ENCODE data around the gene PDGFRB. TPM values are rescaled to one million over a fixed set of nuclear protein-coding genes. Genes with fewer than 3 reads are reported as not detected.

PDGFRB gene
- total RNA-seq, 1 experiment from 2014 or later = 10.4 TPM

- no peak for DNase-seq
- Histone ChIP-seq H3K4me3 (no peak overlapping the region), H3K36me3 (peaks cover 19% of the 10 kb centered on the region), H3K27me3 (no peaks in the 10 kb centered on the region), H3K9me3 (no peaks in the 10 kb centered on the region)
Measured at GRCh38 chr5:150119421-150120061, 36.1 kb downstream of the PDGFRB start.

GRCh38 chr5:150118561-150119229, 37.0 kb downstream of the PDGFRB start:
- Histone ChIP-seq H3K4me3 (no peak overlapping the region), H3K9me3 (no peaks in the 10 kb centered on the region), H3K27me3 (no peaks in the 10 kb centered on the region), H3K36me3 (peaks cover 19% of the 10 kb centered on the region)
- no peak for DNase-seq

GRCh38 chr5:150117945-150118560, 37.6 kb downstream of the PDGFRB start:
- Histone ChIP-seq H3K4me3 (no peak overlapping the region), H3K36me3 (peaks cover 15% of the 10 kb centered on the region), H3K9me3 (no peaks in the 10 kb centered on the region), H3K27me3 (no peaks in the 10 kb centered on the region)
- DNase-seq = no peak

GRCh38 chr5:150116667-150117400, 38.8 kb downstream of the PDGFRB start:
- no peak overlapping the region for H3K4me3 ChIP-seq
- H3K9me3 ChIP-seq = no peaks in the 10 kb centered on the region
- no peak for DNase-seq
- no peaks in the 10 kb centered on the region for H3K27me3 ChIP-seq
- H3K36me3 ChIP-seq = peaks cover 11% of the 10 kb centered on the region

DNA sequence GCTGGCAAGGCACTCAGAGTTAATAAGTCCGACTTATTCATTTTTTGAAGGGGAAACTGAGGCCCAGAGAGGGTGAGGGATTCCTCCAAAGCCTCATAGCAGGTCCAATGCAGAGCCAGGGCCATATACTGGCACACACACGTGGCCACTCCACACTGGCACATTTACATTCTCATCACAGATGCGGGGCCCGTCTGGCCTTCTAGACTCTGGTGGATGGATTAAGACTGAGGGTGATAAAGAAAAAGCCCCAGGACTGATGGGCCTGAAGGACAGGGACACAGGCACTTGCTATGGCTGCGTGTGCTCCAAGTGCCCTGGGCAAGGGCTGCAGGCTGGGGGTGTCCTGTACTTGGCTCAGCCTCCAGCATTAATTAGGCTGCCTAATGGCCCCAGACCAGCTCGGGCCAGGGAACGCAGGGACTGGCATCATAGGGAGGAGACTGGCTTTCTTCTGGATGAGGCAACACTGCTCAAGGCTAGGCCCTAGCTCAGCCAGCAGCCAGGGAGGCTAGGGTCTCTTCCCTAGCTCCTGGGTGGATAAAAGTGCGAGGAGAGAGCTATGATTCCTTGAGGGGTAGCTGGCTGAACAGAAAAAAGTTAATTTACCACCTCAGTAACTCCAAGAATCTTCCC, 40.8 kb downstream of the PDGFRB start:
- Histone ChIP-seq H3K9me3 (no peaks in the 10 kb centered on the region), H3K27me3 (no peaks in the 10 kb centered on the region), H3K4me3 (no peak overlapping the region), H3K36me3 (peaks cover 10% of the 10 kb centered on the region)
- DNase-seq = no peak

DNA sequence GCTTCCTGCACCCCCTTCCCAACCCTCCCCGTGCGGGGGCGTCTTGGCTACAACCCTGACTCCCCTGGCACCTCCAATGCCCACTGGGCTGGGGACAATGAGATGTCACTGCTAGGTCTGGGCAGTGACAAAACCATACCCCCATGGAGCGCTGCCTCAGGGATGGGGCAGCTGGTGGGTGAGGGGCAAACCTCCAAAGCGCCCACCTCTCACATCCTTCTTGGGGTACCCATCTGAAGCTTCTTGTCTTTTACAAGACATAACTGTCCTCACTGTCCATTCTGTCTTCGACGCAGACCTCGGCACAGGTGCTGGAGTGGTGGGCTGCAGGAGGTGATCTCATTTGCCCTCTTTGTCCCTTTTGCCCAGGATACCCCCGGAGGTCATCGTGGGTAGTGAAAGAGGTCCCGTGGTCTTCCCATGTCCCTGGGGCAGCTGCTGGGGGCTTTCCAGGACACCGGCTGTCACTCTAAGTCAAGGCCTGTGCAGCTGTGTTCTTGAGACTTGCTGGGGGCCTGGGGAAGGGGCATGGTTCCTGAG, 41.5 kb downstream of the PDGFRB start:
- H3K9me3 ChIP-seq = no peaks in the 10 kb centered on the region
- H3K4me3 ChIP-seq = no peak overlapping the region
- H3K27me3 ChIP-seq = no peaks in the 10 kb centered on the region
- H3K36me3 ChIP-seq = peaks cover 8% of the 10 kb centered on the region
- DNase-seq = no peak

DNA sequence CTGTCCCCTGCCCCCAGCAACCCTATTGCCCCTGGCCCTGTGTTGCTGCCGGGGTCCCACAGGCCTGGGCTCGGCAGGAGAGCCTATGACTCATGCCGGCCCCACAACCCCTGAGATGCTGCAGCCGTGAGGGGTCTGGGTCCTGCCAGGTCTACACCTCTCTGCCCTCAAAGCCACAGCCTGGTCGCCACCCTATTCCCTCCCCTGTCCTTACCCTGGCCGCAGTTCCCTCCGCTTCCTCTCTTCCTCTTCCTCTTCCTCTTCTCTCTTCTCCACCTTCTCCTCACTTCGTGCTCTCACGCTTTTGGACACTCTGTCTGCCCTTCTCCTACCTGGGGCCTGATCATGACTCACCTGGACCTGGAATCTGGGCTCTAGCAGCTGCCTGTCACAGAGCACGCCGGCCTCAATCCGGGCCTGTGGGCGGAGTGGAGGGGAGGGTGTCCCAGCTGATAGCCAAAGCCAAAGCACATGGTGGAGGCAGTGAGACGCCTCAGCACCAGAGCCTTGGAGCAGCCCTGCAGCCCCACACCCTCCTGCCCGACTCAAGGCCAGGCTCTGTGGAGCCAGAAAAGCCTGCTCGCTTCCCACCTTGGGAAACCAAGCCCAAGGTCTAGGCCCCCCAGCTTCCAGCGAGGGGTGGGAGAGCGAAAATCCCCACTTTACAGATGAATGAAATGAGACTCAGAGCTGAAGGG, 42.4 kb downstream of the PDGFRB start:
- no peaks in the 10 kb centered on the region for H3K9me3 ChIP-seq
- H3K27me3 ChIP-seq = no peaks in the 10 kb centered on the region
- peak; percentile 31 for DNase-seq
- H3K36me3 ChIP-seq = no peaks in the 10 kb centered on the region; the same call in 1 of the 2 replicates
- H3K4me3 ChIP-seq = no peak overlapping the region

DNA sequence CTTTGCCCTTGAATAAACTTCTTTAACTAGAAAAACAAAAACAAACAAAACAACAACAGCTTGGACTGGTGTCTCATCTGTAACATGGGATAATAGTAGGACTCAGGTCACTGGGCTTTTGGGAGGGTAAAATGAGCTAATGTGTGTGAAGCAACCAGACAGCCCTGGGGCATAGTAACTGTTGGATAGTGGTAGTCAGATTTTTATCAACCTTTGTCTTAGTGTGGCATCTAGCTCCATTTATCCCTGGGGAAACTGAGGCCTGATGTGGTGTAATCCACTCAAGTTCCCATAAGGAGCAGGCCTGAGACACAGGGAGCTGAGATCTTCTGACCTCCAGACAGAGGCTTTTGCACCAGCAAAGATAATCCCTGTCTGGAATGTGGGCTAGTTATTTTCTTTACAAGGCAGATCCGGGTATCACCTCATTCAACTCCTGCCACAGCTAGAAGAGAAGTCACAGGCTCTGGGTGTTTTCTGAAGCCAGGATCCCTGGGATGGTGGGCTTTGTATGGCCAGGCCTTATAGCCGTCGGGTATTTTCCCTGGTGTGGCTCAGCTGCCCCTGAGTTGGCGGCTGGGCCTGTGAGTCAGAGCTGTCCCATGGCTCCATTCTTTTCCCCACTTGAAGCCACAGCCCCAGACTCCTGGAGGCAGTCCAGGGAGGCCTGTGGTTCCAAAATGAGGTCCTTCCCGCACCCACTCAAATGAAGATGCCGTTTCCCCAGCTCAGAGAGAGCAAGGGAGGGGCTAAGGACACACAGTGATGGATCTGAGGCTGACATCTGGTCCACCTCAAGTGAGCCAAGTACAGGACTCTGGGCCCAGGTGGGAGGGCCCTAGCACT, 43.2 kb downstream of the PDGFRB start:
- Histone ChIP-seq H3K4me3 (no peak overlapping the region), H3K36me3 (no peaks in the 10 kb centered on the region; the same call in 1 of the 2 replicates), H3K27me3 (no peaks in the 10 kb centered on the region), H3K9me3 (no peaks in the 10 kb centered on the region)
- DNase-seq = peak; percentile 92

- H3K9me3 ChIP-seq = no peaks in the 10 kb centered on the region
- H3K4me3 ChIP-seq = no peak overlapping the region
- H3K27me3 ChIP-seq = no peaks in the 10 kb centered on the region
- H3K36me3 ChIP-seq = no peaks in the 10 kb centered on the region; the same call in 1 of the 2 replicates
- no peak for DNase-seq
Measured at GRCh38 chr5:150111122-150111521, 44.5 kb downstream of the PDGFRB start.

DNA sequence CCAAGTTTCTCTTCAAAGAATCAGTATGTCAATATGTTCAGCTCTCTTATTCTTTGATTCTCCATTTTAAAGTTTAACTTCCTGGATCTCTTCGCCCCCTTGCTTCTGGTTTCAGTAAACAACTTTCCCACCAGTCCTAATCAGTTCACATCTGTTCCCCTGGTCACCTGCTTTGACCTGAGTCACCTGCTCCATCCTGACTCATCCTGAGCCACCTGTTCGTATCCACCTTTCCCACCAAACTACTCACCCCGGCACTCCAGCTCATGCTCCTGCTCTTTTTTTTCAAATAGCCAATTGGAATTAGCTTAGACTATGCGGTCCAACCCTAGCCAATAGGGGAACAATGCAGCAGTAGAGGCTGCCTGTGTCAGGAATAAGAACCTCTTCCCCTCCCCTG, 45.7 kb downstream of the PDGFRB start:
- DNase-seq = no peak
- no peaks in the 10 kb centered on the region; the same call in 1 of the 2 replicates for H3K36me3 ChIP-seq
- no peaks in the 10 kb centered on the region for H3K9me3 ChIP-seq
- H3K27me3 ChIP-seq = no peaks in the 10 kb centered on the region
- H3K4me3 ChIP-seq = no peak overlapping the region

- DNase-seq = no peak
- H3K36me3 ChIP-seq = no peaks in the 10 kb centered on the region; the same call in 1 of the 2 replicates
- H3K4me3 ChIP-seq = no peak overlapping the region
- H3K9me3 ChIP-seq = no peaks in the 10 kb centered on the region
- H3K27me3 ChIP-seq = no peaks in the 10 kb centered on the region
Measured at GRCh38 chr5:150108711-150109514, 46.7 kb downstream of the PDGFRB start.

DNA sequence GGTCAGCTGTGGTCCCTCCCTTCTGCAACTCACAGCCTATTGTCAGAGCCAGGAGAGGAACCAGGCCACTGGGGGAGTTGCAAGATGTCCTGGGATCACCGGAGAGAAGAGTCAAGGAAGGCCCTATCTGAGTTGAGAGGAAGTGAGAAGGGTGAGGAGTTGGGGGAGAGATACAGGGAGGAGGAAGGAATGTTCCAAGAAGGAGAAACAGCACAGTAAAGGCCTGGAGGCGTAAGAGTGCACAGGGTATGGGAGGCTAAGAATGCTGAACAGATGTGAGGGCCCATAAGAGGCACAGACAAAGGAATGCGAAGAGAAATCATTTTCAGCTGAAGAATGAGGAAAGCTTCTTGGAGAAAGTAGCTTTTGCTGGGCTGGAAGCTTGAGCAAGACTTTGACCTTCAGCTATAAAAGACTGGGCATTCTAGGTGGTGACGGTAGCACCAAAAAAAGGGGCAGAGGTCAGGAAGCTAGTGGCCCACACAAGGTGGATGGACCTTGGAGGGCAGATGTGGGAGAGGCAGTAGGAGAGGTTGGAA, 47.7 kb downstream of the PDGFRB start:
- H3K4me3 ChIP-seq = no peak overlapping the region
- no peak for DNase-seq
- H3K36me3 ChIP-seq = no peaks in the 10 kb centered on the region
- no peaks in the 10 kb centered on the region for H3K27me3 ChIP-seq
- no peaks in the 10 kb centered on the region for H3K9me3 ChIP-seq

DNA sequence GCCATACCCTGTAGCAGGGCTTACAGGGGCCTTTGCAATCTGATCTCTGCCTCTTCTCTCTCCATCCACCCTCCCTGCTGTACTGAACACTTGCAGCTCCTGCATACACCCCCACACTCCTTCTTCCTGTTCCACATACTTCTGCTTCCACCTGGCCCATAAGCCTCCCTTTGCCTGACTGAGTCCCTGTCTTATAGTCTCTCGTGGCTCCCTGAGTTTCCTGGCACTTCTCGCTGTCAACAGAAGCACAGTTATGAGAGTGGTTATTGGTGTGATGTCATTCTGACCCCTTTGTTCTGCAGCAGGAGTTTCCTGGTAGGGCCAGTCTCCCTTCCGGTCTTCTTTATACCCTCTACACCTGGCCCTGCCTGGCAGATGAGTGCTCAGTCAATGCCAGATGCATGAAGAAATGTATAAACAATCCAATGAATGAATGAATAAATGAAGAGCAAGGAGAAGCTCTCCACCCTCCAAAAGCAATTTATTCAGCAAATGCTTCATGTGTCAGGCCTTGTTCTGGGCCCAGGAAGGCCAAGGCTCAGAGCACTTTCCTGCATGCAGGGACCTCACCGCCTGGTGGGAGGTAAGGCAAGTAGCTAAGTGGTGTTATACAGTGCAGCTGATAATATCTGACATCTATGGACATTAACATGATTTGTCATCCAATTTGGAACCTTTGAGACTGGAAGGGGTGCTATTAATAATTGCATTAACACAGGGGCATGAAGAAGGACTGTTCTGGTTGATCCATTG, 48.8 kb downstream of the PDGFRB start:
- Histone ChIP-seq H3K36me3 (no peaks in the 10 kb centered on the region), H3K9me3 (no peaks in the 10 kb centered on the region)
- no peak for DNase-seq

More for the DNA sequence above, 48.8 kb downstream of the PDGFRB start:
- no peak overlapping the region for H3K4me3 ChIP-seq
- no peaks in the 10 kb centered on the region for H3K27me3 ChIP-seq

All from MG63 (cell line).